ENCODE results near the gene POLRMT.

GRCh38 chr19:641702-642101 lies 8.4 kb upstream of the POLRMT start:
- TF ChIP-seq POLR2A (IDR thresholded peaks at IDR 0.05) = no peak
- TF ChIP-seq CTCF (IDR thresholded peaks at IDR 0.05) = no peak

All from prostate gland (tissue), 2 donors.